DMS153 (cell line): Measurements from ENCODE around the gene RNFT2.

ENCODE experiments used
- DNase-seq: peaks from one replicate; lab custom pipeline; 2025; lab: John Stamatoyannopoulos, UW

Gene RNFT2

GRCh38 chr12:116878567-116879508 is 140.7 kb downstream of the RNFT2 start:
- DNase-seq: no peak

- no peak for DNase-seq
These were observed 141.5 kb downstream of the RNFT2 start for GRCh38 chr12:116879509-116880212.

GRCh38 chr12:116880213-116880816 is 142.2 kb downstream of the RNFT2 start:
- no peak for DNase-seq

- peak; percentile 21 for DNase-seq
These were observed 142.8 kb downstream of the RNFT2 start for GRCh38 chr12:116880817-116881324.

GRCh38 chr12:116881325-116881876 is 143.3 kb downstream of the RNFT2 start, which contains the start of gene HRK:
Gene HRK (minus strand): TSS chr12:116881441. CDS start chr12:116881307, 134 bp downstream.
- DNase-seq: no peak

GRCh38 chr12:116881877-116882507 is 143.9 kb downstream of the RNFT2 start:
- no peak for DNase-seq

GRCh38 chr12:116882742-116883141 is 144.6 kb downstream of the RNFT2 start:
- no peak for DNase-seq

- DNase-seq: no peak
These were observed 146.8 kb downstream of the RNFT2 start for GRCh38 chr12:116884871-116885270.

- DNase-seq: no peak
These were observed 147.4 kb downstream of the RNFT2 start for GRCh38 chr12:116885491-116885890.

GRCh38 chr12:116887244-116887643 is 149.1 kb downstream of the RNFT2 start:
- DNase-seq: no peak

GRCh38 chr12:116887897-116888296 is 149.8 kb downstream of the RNFT2 start:
- no peak for DNase-seq

GRCh38 chr12:116890330-116890729 is 152.2 kb downstream of the RNFT2 start:
- DNase-seq: no peak

GRCh38 chr12:116891019-116891418 is 152.9 kb downstream of the RNFT2 start:
- DNase-seq: no peak

GRCh38 chr12:116892349-116893140 is 154.4 kb downstream of the RNFT2 start:
- no peak for DNase-seq

- DNase-seq: no peak
These were observed 156.8 kb downstream of the RNFT2 start for GRCh38 chr12:116894913-116895312.

- no peak for DNase-seq
These were observed 158.4 kb downstream of the RNFT2 start for GRCh38 chr12:116896411-116896924.

GRCh38 chr12:116897476-116897875 is 159.4 kb downstream of the RNFT2 start:
- no peak for DNase-seq

- DNase-seq: no peak
These were observed 160.6 kb downstream of the RNFT2 start for GRCh38 chr12:116898669-116899068.

GRCh38 chr12:116901612-116902011 is 163.5 kb downstream of the RNFT2 start:
- DNase-seq: no peak
